ENCODE measurements around the gene PPP1R18. TPM values are rescaled to one million over a fixed set of nuclear protein-coding genes. Genes with fewer than 3 reads are reported as not detected.

PPP1R18 gene
- total and polyA plus RNA-seq, 2 of the 4 experiments (the other 2 are of a cell fraction), result 31.9 to 134 TPM

GRCh38 chr6:30719791-30720737, 33.6 kb upstream of the PPP1R18 start, which contains the start of gene TUBB:
Gene TUBB, plus strand, starts transcription at chr6:30720352. Its CDS starts 155 bp downstream, at chr6:30720507.
- peak within 1 kb of the TSS; percentile 97 for H4K91ac ChIP-seq (ENCODE audit: insufficient read depth, low read depth, low read length)
- BruUV-seq (replicated peaks), result no TSS peak
- peak within 1 kb of the TSS; percentile 68 for H3K4me3 ChIP-seq (ENCODE audit: insufficient read depth, low read depth, low read length)
- in situ Hi-C loops (cut with MboI; ENCODE audit: low sequenced_read_pairs) (loop anchor here (5.0 kb wide), 1 partner anchor 38 kb away; no protein-coding TSS in a partner anchor), dilution Hi-C loops (cut with HindIII; ENCODE audit: low sequenced_read_pairs, unreplicated experiment) (no loop called here), intact Hi-C loops (cut with micrococcal nuclease) (loop anchor here (2.0 kb wide), 1 partner anchor 103 kb away; the partner anchor contains the start of genes MRPS18B and PPP1R10)
- peak within 1 kb of the TSS; percentile 100 for H3K56ac ChIP-seq (ENCODE audit: extremely low read depth, insufficient read depth, low read length)
- ATAC-seq (ENCODE audit: low read depth), result peak; percentile 71
- H2AK9ac ChIP-seq (replicated peaks; ENCODE audit: low read depth, low read length, poor library complexity), result peak within 1 kb of the TSS; percentile 99
- peak within 1 kb of the TSS; percentile 97 for H3K9ac ChIP-seq (ENCODE audit: low read depth, low read length)
- peak within 1 kb of the TSS; percentile 65 for H3K18ac ChIP-seq (ENCODE audit: low read depth, low read length)
- peak within 1 kb of the TSS; percentile 93 for H4K5ac ChIP-seq (ENCODE audit: low read depth, low read length)
- peak within 1 kb of the TSS; percentile 85 for H3K23ac ChIP-seq (ENCODE audit: low read depth, low read length)
- POLR2A ChIA-PET (ENCODE audit: unreplicated experiment), result interaction anchor here (0.6 to 1.3 kb wide), 3 partner anchors 37 to 1357 kb away, joined by 4 to 6 read pairs (median 6); no protein-coding TSS in a partner anchor
- H3K79me1 ChIP-seq (ENCODE audit: low read depth in 1 of 2, low read length in 2 of 2), result peaks cover 18 to 39% of the 10 kb centered on the region in 2 experiments
- peaks cover 5% of the 10 kb centered on the region for H3K9me1 ChIP-seq (ENCODE audit: insufficient read depth, low read length)
- H3K27ac ChIP-seq (ENCODE audit: insufficient read depth, low read length), result peak within 1 kb of the TSS; percentile 98
- peak within 1 kb of the TSS; percentile 88 for H2BK120ac ChIP-seq (ENCODE audit: low read depth, low read length)
- H2BK15ac ChIP-seq (ENCODE audit: low read depth, low read length), result peak within 1 kb of the TSS; percentile 83; the same call in 2 of the 3 replicates
- H2AK5ac ChIP-seq (ENCODE audit: low read depth, low read length), result peak within 1 kb of the TSS; percentile 96
- H2AFZ ChIP-seq (replicated peaks; ENCODE audit: low read length, poor library complexity), result peak within 1 kb of the TSS; percentile 51
- peak within 1 kb of the TSS; percentile 93 to 96 for H4K8ac ChIP-seq (ENCODE audit: low read depth in 2 of 2, low read length in 2 of 2)
- peak within 1 kb of the TSS; percentile 97 for H3K4ac ChIP-seq (ENCODE audit: low read depth, low read length)
- H3K27me3 ChIP-seq (ENCODE audit: control insufficient read depth, insufficient read depth, low read length), result no peaks in the 10 kb centered on the region
- H2BK20ac ChIP-seq (ENCODE audit: low read depth, low read length), result peak within 1 kb of the TSS; percentile 65
- H3K14ac ChIP-seq (replicated peaks; ENCODE audit: low read depth, low read length), result peak within 1 kb of the TSS; percentile 98
- peak within 1 kb of the TSS; percentile 95 for H3K4me2 ChIP-seq (ENCODE audit: low read depth, low read length)
- 0% methylated on average over 12 of the region's 38 CpGs; no CpG with 5 or more reads in 1 of the 2 experiments for WGBS, 2 experiments (ENCODE audit: extremely low coverage in 2 of 2, insufficient read length in 1 of 2)
- no peaks in the 10 kb centered on the region for H3K9me3 ChIP-seq (ENCODE audit: control insufficient read depth, insufficient read depth, low read length)
- peaks cover 4% of the 10 kb centered on the region for H3K4me1 ChIP-seq (ENCODE audit: control insufficient read depth, insufficient read depth, low read length)
- peaks cover 29% of the 10 kb centered on the region for H3K36me3 ChIP-seq (ENCODE audit: control insufficient read depth, insufficient read depth, low read length)
- H4K20me1 ChIP-seq (ENCODE audit: insufficient read depth, low read length), result peaks cover 37% of the 10 kb centered on the region
- DNase-seq, result peak; percentile 97
- CTCF ChIA-PET, result interaction anchor here (0.6 kb wide), 1 partner anchor 88 kb away, joined by 7 read pairs; no protein-coding TSS in a partner anchor
- peak within 1 kb of the TSS; percentile 91 for H2BK5ac ChIP-seq (ENCODE audit: low read depth, low read length, poor library complexity, severe bottlenecking)
- TF ChIP-seq POLR2A (IDR thresholded peaks at IDR 0.05; ENCODE audit: low read depth, low read length) (peak; percentile 95), MXI1 (IDR thresholded peaks at IDR 0.05; ENCODE audit: borderline replicate concordance, low read depth, low read length) (peak; percentile 75; the same call in 1 of the 2 replicates), BHLHE40 (IDR thresholded peaks at IDR 0.05; ENCODE audit: low read depth, low read length) (peak; percentile 32; the same call in 1 of the 2 replicates), RAD21 (IDR thresholded peaks at IDR 0.05; ENCODE audit: low read length) (no peak), RCOR1 (IDR thresholded peaks at IDR 0.05; ENCODE audit: insufficient replicate concordance, low read length) (no peak), RFX5 (IDR thresholded peaks at IDR 0.05; ENCODE audit: low read depth, low read length) (no peak; the same call in 1 of the 2 replicates), CEBPB (IDR thresholded peaks at IDR 0.05; ENCODE audit: low read depth, low read length) (peak; percentile 66), ELK1 (IDR thresholded peaks at IDR 0.05; ENCODE audit: borderline replicate concordance, low read depth, low read length) (no peak), CHD1 (IDR thresholded peaks at IDR 0.05; ENCODE audit: low read depth, low read length) (no peak), NFE2L2 (IDR thresholded peaks at IDR 0.05; ENCODE audit: low read depth, low read length) (no peak), FOS (IDR thresholded peaks at IDR 0.05; ENCODE audit: low read depth, low read length) (no peak), MAFK (IDR thresholded peaks at IDR 0.05; ENCODE audit: low read depth, low read length) (peak; percentile 84), SMC3 (IDR thresholded peaks at IDR 0.05; ENCODE audit: low read depth, low read length) (no peak), MAZ (IDR thresholded peaks at IDR 0.05; ENCODE audit: borderline replicate concordance, low read depth, low read length) (peak; percentile 91)
- TF ChIP-seq, protein P1, sequence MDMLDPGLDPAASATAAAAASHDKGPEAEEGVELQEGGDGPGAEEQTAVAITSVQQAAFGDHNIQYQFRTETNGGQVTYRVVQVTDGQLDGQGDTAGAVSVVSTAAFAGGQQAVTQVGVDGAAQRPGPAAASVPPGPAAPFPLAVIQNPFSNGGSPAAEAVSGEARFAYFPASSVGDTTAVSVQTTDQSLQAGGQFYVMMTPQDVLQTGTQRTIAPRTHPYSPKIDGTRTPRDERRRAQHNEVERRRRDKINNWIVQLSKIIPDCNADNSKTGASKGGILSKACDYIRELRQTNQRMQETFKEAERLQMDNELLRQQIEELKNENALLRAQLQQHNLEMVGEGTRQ (IDR thresholded peaks at IDR 0.05; ENCODE audit: low read depth, low read length), result peak; percentile 77

All from IMR-90 (cell line).